Measurements from ENCODE around the gene SLC41A2.
A peak's percentile ranks its signal among the peaks of the same experiment; 100 is the strongest.
"Not testable (repeated sequence)": the region's sequence is repeated elsewhere in the genome, so short reads cannot be mapped to it uniquely, and the experiment has no call there.

The SLC41A2 gene, protein sequence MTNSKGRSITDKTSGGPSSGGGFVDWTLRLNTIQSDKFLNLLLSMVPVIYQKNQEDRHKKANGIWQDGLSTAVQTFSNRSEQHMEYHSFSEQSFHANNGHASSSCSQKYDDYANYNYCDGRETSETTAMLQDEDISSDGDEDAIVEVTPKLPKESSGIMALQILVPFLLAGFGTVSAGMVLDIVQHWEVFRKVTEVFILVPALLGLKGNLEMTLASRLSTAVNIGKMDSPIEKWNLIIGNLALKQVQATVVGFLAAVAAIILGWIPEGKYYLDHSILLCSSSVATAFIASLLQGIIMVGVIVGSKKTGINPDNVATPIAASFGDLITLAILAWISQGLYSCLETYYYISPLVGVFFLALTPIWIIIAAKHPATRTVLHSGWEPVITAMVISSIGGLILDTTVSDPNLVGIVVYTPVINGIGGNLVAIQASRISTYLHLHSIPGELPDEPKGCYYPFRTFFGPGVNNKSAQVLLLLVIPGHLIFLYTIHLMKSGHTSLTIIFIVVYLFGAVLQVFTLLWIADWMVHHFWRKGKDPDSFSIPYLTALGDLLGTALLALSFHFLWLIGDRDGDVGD

DNA sequence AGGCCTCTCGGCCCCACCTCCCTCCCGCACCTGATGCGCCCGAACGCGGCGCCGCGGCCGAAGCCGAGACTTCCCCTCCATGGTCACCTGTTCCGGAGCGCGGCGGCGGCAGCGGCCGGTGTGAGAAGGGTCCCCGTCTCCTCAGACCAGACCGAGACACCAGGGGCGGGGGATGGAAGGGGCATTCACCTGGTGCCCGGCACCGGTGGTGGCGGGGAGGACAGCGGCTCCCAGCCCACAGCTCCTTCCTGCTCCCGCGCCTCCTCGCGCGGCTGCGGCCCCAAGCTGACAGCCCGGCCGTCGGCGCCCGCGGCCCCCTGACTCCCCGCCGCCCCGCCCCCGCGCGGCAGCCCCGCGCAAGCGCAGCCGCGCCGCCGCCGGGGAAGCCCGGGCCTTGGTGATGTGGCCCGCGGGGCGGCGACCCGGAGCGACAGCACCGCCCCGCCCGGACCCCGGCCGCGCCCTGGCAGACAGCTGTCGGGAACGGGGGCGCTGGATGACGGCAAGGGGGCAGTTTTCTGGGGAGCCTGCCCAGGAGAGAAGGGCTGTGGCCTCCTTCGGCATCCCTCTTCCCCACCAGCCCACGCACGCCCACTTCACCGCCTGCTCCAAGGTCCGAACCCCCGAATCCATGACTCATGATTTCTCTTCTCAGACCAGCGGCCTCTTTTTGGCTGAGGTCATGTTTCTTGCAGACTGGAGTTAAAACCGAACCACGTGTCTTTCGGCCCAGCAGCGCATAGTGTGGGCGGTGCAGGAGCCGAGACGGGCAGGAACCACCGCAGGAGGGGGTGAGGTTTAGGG is at the start of gene SLC41A2:
Gene SLC41A2, minus strand, starts transcription at position 290 of the 804 bp plus-strand sequence. CDS start 29,763 bp downstream, outside the sequence.
- no peak for DNase-seq

DNA sequence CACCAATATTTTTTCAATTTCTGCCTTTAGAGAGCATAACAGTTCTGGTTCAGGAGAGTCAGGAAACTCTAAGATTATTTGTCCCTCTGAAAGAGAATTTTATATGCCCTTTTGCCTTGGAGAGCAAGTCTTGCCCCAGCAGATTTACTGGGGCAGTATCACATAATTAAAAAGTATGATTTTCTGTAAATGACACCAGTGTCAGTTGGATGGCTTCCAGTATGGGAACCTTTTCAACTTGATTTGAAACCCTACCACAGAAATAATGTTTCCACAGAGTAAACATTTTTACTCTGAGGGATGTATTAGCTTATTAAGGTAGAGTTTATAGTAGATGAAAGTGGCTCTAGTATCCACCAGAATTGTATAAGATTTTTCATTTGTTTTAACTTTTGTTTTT is 43.4 kb upstream of the SLC41A2 start:
- DNase-seq: no peak

DNA sequence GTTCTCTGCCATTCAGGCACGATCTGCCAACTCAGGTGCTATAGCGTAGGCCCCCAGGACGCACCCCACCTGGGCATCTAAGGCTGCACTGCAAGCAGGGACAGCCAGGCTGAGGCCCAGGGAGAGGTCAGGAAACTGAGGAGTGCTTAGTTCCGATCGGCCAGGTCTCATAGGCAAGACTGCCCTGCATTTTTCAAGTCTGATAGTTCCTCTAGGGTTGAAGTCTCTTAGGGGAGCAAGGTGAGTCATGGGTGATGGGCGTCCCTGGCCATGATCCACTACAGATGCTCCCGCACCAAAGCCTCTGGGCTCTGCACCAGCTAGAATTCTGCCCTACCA is 41.2 kb upstream of the SLC41A2 start:
- no peak for DNase-seq

DNA sequence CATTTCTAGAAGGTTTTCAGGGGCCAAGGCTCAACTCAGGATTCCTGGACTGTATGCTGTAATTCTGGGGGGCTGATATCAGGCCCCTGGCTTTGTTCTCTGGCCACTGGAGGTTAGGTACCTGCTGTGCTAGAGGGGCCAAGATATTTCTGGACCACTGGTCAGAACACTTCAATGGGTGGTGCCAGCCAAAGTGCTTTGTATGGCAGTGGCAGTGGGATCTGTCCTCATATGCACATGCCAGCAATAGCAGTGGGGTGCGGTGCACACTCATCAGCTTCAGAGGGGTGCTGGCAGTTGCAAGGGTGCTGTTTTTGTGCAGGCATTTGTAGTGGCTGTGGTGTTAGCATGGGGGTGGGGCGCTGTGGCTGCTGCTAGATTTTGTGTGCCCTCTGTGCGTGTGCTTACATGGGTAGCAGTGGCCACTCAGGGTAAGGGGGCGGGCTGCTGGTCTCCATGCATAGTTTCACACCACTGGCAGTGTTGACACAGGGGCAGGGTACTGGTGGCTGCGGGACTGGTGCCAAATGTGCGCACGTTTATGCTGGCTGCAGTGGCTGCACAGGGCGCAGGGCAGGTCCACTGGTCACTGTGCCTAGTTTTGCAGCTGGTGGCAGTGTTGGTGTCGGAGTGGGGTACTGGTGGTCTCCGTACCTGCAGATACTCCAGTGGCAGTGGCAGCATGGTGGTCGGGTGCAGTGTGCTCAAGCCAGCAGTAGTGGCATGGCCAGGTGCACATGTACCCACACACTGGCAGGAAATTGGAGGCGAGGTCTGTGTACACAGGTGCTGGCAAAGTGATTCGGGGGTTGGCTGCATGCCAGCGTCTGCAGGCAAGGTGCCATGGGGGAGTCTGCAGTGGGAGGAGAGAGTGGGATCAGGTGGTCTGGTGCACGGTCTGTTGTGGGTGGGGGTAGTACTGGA is 40.6 kb upstream of the SLC41A2 start:
- no peak for DNase-seq

DNA sequence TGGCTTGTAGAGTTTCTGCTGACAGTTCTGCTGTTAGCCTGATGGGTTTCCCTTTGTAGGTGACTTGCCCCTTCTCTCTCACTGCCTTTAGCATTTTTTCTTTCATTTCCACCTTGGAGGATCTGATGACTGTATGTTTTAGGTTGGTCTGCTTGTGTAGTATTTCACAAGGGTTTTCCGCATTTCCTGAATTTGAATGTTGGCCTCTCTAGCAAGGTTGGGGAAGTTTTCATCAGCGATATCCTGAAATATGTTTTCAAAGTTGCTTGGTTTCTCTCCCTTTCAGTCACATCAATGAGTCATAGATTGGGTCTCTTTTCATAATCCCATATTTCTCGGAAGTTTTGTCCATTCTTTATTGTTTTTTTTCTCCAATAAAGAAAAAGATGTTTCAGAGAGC is 39.5 kb upstream of the SLC41A2 start:
- DNase-seq: no peak

DNA sequence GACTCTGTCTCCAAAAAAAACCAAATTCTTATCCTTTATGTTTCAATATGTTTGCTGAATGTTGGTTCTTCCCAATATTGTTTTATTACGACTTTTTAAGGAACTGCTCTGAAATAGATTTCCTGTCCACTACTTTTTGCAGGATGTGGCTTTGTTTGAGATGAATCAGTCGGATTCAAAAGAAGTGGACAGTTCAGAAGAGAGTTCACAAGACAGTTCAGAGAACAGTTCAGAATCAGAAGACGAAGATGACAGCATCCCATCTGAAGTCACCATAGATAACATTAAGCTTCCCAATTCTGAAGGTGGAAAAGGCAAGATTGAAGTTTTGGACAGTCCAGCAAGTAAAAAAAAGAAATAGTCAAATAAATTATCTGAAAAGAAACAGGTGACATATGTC is 36.2 kb upstream of the SLC41A2 start:
- no peak for DNase-seq

DNA sequence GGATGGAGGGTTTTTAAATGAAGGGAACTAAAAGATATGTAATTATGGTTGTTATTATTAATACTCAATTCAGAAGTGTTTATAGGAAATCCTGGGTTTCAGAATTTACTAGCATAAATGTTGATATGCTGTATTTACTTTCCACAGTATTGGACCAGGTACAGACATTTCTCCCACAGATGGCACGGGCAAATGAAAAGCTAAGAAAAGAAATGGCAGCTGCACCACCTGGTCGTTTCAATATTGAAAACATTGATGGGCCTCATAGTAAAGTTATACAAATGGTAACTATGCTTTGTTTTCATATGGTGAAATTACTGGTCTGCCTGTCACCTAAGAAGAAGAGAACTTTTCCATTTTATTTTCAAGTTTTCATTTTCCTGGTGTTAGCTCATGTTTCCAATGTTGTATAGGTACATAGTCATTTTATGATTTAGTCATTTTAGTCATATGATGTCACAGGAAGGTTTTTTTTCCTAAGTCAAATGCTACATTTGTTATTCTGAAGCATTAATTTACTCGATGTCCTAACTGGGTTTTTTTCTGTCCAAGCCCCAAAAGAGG is 33.6 kb upstream of the SLC41A2 start:
- DNase-seq: no peak

DNA sequence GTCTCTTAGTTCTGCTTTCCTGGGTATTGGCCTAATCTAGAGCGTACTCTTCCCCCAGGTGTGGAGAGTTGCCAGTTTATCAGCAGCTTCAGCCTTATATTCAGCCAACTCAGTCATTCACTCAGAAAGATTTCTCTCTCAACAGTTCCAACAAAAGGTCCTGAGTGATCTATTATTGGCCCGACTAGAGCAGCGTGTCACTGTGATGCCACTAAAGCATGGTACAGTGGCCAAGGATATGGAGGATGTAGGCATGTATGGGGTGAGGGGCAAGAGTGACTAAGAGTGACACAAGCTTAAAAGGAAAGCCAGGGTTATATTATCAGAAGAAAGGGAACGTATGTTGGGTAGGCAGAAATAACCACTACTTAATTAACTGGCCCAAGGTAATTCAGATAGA is 32.9 kb upstream of the SLC41A2 start:
- DNase-seq: no peak

DNA sequence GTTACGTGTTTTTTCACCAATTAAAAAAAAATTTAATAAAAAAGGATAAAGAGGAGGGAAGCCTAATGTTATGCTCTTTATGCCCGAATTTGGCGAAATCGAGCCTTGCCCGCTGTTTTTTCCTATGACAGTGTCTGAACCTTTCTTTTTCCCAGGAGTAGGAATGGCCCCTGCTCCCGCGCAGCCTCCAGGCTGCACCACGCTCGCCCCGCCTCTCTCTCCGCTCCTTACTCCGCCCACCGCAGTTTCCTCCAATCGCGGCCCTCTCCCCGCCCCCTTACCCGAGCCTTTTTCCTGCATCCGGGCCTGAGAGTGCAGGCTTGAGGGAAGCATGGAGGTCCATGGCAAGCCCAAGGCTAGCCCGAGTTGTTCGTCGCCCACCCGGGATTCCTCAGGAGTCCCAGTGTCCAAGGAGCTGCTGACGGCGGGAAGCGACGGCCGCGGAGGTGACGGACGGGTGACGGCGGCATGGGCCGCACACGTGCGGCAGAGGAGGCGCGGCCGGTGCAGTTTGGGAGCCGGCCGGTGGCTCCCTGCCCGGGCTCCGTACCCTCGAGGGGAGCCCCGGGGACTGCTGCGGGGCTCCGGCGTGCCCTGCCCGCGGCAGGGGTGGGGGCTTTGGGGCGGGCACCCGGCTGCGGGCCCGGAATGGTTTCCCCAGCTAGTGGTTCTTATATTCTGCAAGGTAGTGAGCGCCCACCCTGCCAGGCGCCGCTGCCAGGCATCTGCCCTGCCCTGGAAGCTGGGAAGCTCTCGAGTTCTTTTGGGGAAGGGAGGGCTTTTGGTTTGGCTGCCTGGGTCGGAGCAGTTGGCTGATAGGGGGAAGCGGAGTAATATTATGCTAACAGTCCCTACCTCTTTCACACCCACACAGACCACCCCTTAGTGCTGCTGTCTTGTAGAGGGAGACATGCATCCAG is 28.2 kb upstream of the SLC41A2 start, which contains the start of gene NOPCHAP1:
Gene NOPCHAP1, plus strand, starts transcription at position 295 of the 920 bp plus-strand sequence. Its CDS starts 37 bp downstream, at position 332.
- DNase-seq: no peak

DNA sequence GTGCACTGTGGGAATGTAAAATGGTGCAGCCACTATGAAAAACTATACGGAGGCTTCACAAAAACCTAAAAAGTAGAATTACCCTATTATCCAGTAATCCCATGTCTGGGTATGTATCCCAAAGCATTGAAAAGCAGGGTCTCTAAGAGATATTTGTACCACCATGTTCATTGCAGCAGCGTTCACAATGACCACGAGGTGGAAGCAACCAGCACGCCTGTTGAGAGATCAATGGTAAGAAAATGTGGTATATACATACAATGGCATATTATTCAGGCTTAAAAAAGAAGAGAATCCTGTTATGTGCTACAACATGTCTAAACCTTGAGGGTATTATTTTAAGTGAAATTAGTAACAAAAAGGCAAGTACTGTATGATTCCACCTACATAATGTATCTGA is 27.1 kb upstream of the SLC41A2 start:
- no peak for DNase-seq

DNA sequence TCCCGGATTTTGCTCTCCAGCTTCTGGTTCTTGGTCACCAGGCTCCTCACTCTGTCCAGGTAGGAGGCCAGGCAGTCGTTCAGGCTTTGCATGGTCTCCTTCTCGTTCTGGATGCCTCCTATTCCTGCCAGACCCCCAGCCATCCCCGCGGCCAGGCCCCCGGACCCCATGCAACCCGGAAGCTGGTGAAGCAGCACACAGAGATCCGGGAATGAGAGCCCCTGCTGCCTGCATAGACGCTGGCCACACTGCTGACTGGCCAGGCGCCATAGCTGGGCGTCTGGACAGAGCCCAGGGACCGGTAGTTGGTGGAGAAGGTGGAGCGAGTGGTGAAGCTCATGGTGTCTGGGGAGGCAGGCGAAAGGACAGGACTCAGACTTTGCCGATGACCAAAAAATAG is 19.6 kb upstream of the SLC41A2 start:
- DNase-seq: not testable (repeated sequence)

DNA sequence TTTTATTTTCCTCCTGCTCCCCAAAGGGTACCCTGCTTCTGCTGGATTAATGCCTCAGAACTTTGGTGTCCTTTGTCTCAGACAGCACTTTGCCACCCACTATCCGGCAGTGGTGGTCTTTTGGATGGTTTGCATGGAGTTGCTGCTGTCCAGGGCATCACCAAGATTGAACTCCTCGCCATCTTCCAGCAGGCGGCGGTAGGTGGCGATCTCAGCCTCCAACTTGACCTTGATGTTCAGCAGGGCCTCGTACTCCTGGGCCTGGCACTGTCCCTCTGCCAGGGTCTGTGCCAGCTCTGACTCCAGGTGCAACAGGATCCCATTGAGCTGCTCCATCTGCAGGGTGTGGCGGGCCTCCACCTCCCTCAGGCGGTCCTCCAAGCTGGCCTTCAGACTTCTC is 18.6 kb upstream of the SLC41A2 start:
- DNase-seq: no peak

DNA sequence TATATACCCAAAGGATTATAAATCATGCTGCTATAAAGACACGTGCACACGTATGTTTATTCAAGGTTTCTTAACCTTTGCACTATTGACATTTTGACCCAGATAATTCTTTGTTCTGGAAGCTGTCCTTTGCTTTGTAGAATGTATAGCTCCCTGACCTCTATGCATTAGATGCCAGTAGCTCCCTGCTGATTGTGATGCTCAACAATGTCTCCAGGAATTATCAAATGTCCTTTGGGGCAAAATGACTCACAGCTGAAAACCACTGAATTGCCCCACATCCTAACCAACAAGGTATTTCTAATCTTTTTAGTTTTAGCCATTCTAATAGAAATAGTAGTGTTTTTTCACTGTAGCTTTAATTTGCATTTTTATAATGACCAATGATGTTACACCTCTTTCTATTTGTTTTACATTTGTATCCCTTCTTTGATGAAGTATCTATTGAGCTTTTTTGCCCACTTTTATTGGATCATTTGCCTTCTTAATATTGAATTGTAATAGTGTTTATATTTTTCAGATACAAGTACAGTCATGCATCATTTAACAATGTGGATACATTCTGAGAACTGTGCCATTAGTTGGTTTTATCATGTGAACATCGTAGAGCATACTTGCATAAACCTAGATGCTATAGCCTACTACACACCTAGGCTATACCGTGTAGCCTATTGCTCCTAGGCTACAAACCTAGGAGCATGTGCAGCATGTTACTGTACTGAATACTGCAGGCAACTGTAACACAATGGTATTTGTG is 17.7 kb upstream of the SLC41A2 start:
- no peak for DNase-seq

DNA sequence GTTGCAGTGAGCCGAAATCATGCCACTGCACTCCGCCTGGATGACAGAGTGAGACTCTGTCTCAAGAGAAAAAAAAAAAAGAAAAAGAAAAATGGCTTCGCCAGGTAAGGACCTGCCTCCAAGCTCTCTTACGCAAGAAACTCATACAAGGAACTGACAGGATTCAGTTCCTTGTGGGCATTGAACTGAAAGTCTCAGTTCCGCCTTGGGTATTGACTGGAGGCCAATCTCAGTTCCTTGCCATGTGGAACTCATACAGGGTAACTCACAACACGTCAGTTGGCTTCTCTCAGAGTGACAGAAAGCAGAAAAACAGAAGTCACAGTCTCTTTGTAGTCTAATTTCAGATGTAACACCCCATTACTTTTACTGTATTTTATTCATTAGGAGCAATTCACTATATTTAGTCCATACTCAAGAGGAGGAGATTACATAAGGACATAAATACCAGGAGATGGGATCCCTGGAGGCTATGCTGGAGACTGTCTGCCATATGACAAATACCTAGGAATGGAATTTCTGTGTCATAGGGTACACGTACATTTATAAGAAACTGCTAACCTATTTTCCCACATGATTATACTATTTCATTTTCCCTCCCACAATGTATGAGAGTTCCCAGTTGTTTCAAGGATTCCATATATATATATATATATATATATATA is 16.7 kb upstream of the SLC41A2 start:
- DNase-seq: peak; percentile 93

DNA sequence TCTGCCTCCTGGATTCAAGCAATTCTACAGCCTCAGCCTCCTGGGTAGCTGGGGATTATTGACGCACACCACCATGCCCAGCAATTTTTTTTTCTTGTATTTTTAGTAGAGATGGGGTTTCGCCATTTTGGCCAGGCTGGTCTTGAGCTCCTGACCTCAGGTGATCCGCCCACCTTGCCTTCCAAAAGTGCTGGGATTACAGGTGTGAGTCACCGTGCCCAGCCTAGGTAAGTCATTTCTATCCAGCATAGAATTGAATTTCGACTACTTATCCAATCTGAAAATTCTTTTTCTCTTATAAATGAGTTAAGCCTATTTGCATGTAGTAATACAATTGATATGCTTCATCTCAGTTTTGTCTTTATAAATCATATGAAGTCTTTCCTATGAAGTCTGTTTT is 15.2 kb upstream of the SLC41A2 start:
- DNase-seq: no peak

DNA sequence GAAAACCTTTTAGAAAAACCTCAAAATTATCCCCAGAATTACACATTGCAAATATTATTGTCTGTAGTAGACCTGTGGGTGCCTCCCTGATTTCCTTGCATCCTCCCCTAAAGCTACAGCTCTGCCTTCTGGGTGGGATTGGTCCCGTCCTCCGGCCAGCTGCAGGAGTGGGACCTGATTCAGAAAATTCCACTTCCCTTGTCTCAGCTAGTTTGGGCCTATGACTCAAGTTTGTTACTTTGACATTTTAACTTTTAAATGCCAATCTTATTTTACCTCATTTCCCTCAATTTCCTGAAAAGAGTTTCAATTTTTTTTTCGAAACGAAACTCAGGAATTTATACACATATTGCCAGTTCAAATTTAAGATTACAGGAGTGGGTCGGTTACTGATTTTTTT is 13.2 kb upstream of the SLC41A2 start:
- no peak for DNase-seq

DNA sequence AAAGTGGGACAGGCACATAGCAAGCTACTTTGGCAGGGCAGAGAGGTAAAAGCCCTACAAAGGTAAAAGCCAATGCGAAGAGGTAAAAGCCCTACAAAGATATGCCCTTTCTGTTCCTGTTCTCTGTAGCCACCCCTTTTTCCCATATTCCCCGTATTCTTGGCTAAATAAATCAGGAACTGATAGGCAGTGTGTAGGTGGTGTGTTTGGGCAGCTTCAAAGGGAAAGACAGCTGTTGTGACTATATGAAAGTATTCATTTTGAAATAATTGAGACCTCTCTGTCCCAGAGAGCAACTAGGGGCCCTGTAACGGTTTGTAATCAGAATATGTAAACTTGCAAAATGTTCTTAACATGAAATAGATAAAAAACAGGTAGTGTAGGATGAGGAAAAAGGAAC is 11.3 kb upstream of the SLC41A2 start:
- no peak for DNase-seq

DNA sequence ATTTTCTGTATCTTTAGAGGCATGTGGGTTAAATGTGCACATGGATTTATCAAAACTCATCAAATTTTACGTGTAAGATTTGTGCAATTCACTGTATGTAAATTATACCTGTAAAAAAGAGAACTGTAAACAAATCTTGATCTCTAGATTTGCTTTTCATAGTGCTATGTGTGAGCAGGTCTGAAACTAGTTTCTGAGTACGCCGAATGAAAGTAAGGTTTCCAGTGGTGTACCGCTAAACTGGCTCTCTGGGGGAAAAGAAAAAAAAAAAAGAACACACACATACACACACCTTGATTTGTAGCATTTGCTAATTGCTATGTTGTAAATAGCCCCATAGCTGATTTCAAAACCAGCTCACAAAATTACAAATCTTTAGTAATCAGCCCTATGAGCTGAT is 8.6 kb upstream of the SLC41A2 start:
- DNase-seq: no peak

DNA sequence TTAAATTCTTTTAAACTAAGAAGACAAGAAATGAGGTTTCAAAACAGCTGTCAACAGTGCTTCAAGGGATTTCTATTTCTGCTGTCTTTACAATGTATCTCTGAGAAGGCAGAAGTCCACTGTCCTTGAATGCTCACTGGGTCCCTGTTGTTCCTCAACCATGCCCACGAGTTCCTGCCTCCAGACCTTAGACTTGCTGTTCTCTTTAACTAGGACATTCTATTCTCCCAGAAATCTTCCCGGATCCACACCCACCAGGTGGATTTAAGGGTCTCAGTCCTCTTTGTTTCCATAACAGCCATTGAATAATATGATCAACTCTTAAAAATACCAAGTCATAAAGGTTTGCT is 6.7 kb upstream of the SLC41A2 start:
- DNase-seq: no peak
